Mucosa of rectum (tissue), 2 donors: ENCODE measurements around the gene TEX35.

ENCODE experiments used
- H3K27ac ChIP-seq, 2 donors: one replicate each; pipeline ENCODE4 v1.7.0; 2013; ENCODE audit warnings: inconsistent platforms in 2 of 2, low read depth in 2 of 2, low read length in 2 of 2
- H3K27me3 ChIP-seq, 2 donors: one replicate each; pipeline ENCODE4 v1.7.0; 2013; ENCODE audit warnings: low read length in 2 of 2; ENCODE audit not compliant: control insufficient read depth in 2 of 2, insufficient read depth in 2 of 2
- H3K36me3 ChIP-seq, 2 donors: one replicate each; pipeline ENCODE4 v1.7.0; 2013; ENCODE audit warnings: low read length in 2 of 2; ENCODE audit not compliant: control insufficient read depth in 2 of 2, insufficient read depth in 2 of 2
- H3K4me1 ChIP-seq, 2 donors: one replicate each; pipeline ENCODE4 v1.7.0; 2013; ENCODE audit warnings: low read length in 2 of 2, mild to moderate bottlenecking in 1 of 2; ENCODE audit not compliant: control insufficient read depth in 2 of 2, insufficient read depth in 2 of 2
- H3K4me3 ChIP-seq, 2 donors: one replicate each; pipeline ENCODE4 v1.7.0; 2013; ENCODE audit warnings: low read length in 2 of 2
- H3K9ac ChIP-seq, 2 donors: one replicate each; pipeline ENCODE4 v1.7.0; 2013; ENCODE audit warnings: low read length in 2 of 2, low read depth in 1 of 2, mild to moderate bottlenecking in 1 of 2
- H3K9me3 ChIP-seq, 2 donors: one replicate each; pipeline ENCODE4 v1.7.0; 2013; ENCODE audit warnings: low read length in 2 of 2; ENCODE audit not compliant: control insufficient read depth in 2 of 2
- donor health status: healthy.
- donor health status: Normal muscosa, but diverticular disease.

The TEX35 gene

DNA sequence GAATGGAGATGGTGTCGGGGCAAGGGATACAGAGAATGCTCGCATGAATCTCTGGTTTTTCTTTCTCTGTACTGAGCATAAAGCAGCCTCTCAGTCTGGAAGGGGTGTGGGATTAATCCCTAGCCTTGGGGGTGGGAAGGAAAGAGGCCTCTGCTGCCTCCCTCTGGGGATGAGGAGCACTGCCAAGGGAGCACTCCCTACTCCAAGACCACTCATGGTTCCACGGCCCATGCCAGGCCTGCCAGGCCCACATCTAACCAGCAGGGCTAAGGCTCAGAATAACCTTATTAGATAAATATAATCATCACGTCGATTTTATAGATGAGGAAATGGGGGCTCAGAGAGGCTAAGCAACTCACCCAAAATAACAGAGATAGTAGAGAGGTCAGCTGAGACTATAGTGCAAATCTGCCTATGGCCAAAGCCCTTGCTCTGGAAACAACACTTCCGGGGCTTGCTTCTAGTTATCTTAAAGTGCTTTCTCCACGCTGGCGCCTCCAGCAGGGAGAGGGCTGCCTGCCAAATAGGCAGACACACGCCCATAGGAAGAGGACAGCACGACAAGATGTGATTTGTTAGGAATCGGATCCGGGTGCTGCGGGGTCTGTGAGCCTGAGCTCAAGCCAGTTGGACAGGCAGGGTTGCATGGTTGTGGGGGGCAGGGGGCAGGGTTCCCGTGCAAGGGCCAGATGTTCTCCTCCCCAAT lies 522 bp downstream of the TEX35 start:
- Histone ChIP-seq H3K9me3 (no peaks in the 10 kb centered on the region), H3K36me3 (no peaks in the 10 kb centered on the region), H3K4me1 (peaks cover 0 to 4% of the 10 kb centered on the region in 2 donors), H3K9ac (no peak overlapping the region), H3K4me3 (peak overlapping the region in 1 of 2 donors; percentile 18), H3K27me3 (no peaks in the 10 kb centered on the region), H3K27ac (no peak overlapping the region)

DNA sequence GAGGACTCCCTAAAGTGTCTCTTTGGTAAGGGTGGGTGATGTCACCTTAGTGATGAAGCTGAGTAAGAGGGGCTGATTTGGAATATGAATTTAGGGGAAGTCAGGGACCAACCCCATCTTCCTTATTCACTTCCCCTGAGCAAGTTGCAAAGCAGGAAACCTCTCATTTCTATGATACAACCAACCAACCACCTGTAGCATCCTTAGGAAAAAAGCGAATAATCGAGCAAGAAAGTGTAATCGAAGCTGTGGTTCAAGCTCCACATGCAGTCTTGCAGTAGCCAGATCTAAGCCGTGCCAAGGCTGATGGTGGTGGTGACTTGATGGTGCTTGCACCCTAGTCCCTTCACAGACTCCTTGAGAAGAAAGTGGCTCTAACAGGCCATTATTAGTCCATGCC lies 3.2 kb downstream of the TEX35 start:
- Histone ChIP-seq H3K4me1 (peaks cover 0 to 4% of the 10 kb centered on the region in 2 donors), H3K4me3 (no peak overlapping the region)

DNA sequence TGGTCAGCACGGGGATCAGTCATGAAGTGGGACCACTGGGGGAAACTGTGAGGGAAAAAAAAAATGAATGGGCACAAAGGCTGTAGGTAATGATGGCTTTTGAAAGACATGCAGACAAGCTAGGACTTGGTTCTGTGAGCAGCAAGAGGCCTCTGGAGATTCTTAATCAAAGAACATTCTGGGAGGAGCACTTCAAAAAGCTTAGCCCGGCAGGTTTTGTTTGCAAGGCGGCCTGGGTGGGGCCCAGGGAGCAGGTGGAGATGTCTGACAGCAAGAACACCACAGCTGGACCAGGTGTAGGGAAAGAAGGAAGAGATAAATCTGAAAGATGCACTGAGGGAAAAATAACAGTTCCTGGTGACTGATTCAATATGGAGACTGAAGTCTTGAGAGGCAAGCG lies 6.0 kb downstream of the TEX35 start:
- Histone ChIP-seq H3K27me3 (no peaks in the 10 kb centered on the region), H3K9ac (no peak overlapping the region), H3K4me1 (no peaks in the 10 kb centered on the region), H3K27ac (no peak overlapping the region), H3K4me3 (no peak overlapping the region), H3K36me3 (no peaks in the 10 kb centered on the region), H3K9me3 (no peaks in the 10 kb centered on the region)

More for the DNA sequence above, 3.2 kb downstream of the TEX35 start:
- no peak overlapping the region for H3K9ac ChIP-seq
- no peak overlapping the region for H3K27ac ChIP-seq
- no peaks in the 10 kb centered on the region for H3K27me3 ChIP-seq
- H3K9me3 ChIP-seq: no peaks in the 10 kb centered on the region
- H3K36me3 ChIP-seq: no peaks in the 10 kb centered on the region

- H3K4me3 ChIP-seq: no peak overlapping the region
Observed at GRCh38 chr1:178520803-178521202, 7.9 kb downstream of the TEX35 start.

GRCh38 chr1:178521241-178521640 lies 8.3 kb downstream of the TEX35 start:
- Histone ChIP-seq H3K9ac (no peak overlapping the region), H3K4me3 (no peak overlapping the region), H3K36me3 (no peaks in the 10 kb centered on the region), H3K27ac (no peak overlapping the region), H3K27me3 (no peaks in the 10 kb centered on the region), H3K4me1 (no peaks in the 10 kb centered on the region), H3K9me3 (no peaks in the 10 kb centered on the region)

More at GRCh38 chr1:178520803-178521202, 7.9 kb downstream of the TEX35 start:
- Histone ChIP-seq H3K9ac (no peak overlapping the region), H3K27ac (no peak overlapping the region), H3K9me3 (no peaks in the 10 kb centered on the region), H3K4me1 (no peaks in the 10 kb centered on the region), H3K36me3 (no peaks in the 10 kb centered on the region), H3K27me3 (no peaks in the 10 kb centered on the region)

GRCh38 chr1:178527117-178527516 lies 14.2 kb downstream of the TEX35 start:
- no peaks in the 10 kb centered on the region for H3K36me3 ChIP-seq
- no peak overlapping the region for H3K4me3 ChIP-seq
- H3K27ac ChIP-seq: no peak overlapping the region
- H3K9ac ChIP-seq: no peak overlapping the region
- no peaks in the 10 kb centered on the region for H3K9me3 ChIP-seq
- no peaks in the 10 kb centered on the region for H3K27me3 ChIP-seq
- peaks cover 0 to 2% of the 10 kb centered on the region in 2 donors for H3K4me1 ChIP-seq

GRCh38 chr1:178528228-178528952 lies 15.5 kb downstream of the TEX35 start:
- Histone ChIP-seq H3K27ac (no peak overlapping the region), H3K36me3 (no peaks in the 10 kb centered on the region), H3K4me1 (peaks cover 4 to 8% of the 10 kb centered on the region in 2 donors), H3K9me3 (no peaks in the 10 kb centered on the region), H3K27me3 (no peaks in the 10 kb centered on the region), H3K9ac (no peak overlapping the region), H3K4me3 (no peak overlapping the region)

GRCh38 chr1:178528953-178529335 lies 16.0 kb downstream of the TEX35 start:
- Histone ChIP-seq H3K4me1 (peaks cover 4 to 8% of the 10 kb centered on the region in 2 donors), H3K4me3 (no peak overlapping the region), H3K9me3 (no peaks in the 10 kb centered on the region), H3K36me3 (no peaks in the 10 kb centered on the region), H3K27ac (no peak overlapping the region), H3K27me3 (no peaks in the 10 kb centered on the region), H3K9ac (no peak overlapping the region)

DNA sequence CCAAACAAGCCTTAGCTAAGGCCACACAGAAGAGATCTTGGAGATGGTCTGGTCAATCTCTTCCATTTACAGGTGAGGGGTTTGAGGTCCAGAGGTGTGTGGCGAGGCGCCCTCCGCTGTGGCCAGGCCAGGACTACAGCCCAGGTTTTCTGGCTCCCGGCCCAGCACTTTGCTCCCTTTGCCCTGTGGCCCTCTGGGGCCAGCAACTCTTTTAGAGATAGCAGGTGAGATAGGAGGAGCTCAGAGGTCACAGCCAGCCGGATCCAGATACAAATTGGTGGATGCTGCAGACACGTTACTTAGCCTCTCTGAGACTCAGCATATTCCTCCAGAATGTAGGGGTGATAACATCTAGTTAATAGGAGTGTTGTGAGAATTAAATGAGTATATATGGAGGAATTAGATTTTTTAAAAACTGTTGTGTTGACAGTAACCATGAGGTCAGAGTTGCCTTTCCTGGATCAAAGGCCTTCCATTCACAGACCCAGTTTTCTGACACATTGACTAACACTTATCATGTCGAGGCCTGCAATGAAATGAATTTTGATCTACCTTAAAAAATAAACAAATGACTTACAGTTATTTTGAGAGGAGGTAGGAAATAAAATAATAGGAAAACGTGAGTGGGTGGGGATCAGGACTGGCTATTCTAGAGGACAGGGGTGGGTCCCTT lies 16.6 kb downstream of the TEX35 start:
- H3K36me3 ChIP-seq: no peaks in the 10 kb centered on the region
- H3K27me3 ChIP-seq: no peaks in the 10 kb centered on the region
- peaks cover 4 to 8% of the 10 kb centered on the region in 2 donors for H3K4me1 ChIP-seq
- no peak overlapping the region for H3K4me3 ChIP-seq
- H3K9ac ChIP-seq: no peak overlapping the region
- H3K9me3 ChIP-seq: no peaks in the 10 kb centered on the region
- no peak overlapping the region for H3K27ac ChIP-seq

DNA sequence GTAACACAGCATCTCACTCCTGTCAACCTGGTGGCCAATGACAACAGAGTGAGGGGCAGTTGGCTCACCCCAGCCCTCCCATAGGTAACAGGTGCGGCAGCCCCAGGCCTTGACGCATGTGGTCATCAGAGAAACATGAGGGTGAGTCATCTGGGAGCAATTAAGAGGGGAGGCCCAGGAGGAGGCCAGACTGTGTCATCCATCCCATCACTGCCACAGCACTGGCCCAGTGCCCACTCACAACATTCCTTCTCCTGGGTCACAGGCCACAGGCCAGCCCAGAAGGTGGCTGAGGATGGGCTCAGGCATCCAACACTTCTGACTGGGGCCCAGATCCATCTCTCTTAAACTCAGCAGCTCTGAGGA lies 17.1 kb downstream of the TEX35 start:
- Histone ChIP-seq H3K36me3 (no peaks in the 10 kb centered on the region), H3K9ac (no peak overlapping the region), H3K9me3 (no peaks in the 10 kb centered on the region), H3K27ac (no peak overlapping the region), H3K4me3 (no peak overlapping the region), H3K4me1 (peaks cover 4 to 8% of the 10 kb centered on the region in 2 donors), H3K27me3 (no peaks in the 10 kb centered on the region)
